Activated CD4-positive, alpha-beta memory T cell treated with anti-CD3 and anti-CD28 coated beads for 36 hours (primary cell): ENCODE data around the gene ACLY. TPM values are rescaled to one million over a fixed set of nuclear protein-coding genes. Genes with fewer than 3 reads are reported as not detected.

ENCODE experiments used
- CTCF ChIA-PET: fragments of 350-600 bp; sonication (Branson Sonifier 250); formaldehyde crosslinking; loops from one replicate; lab custom pipeline; 2021; ENCODE audit warnings: antibody characterized with exemption, inconsistent platforms; lab: Charles Lee
- POLR2A ChIA-PET: fragments of 350-600 bp; sonication (Branson Sonifier 250); formaldehyde crosslinking; loops from one replicate; lab custom pipeline; 2021; ENCODE audit warnings: antibody characterized with exemption; lab: Charles Lee
- DNase-seq: peaks from one replicate; pipeline ENCODE4 v3.0.0-alpha.2; 2020
- H3K27ac Mint-ChIP-seq: one replicate; pipeline ENCODE4 v1.8.0; 2021; ENCODE audit warnings: mixed read lengths
- H3K27me3 Mint-ChIP-seq: one replicate; pipeline ENCODE4 v1.8.0; 2021; ENCODE audit warnings: mixed read lengths
- H3K36me3 Mint-ChIP-seq: one replicate; pipeline ENCODE4 v1.8.0; 2021; ENCODE audit warnings: mixed read lengths
- H3K4me1 Mint-ChIP-seq: one replicate; pipeline ENCODE4 v1.8.0; 2021; ENCODE audit warnings: low read depth, mixed read lengths
- H3K4me3 Mint-ChIP-seq: one replicate; pipeline ENCODE4 v1.8.0; 2021; ENCODE audit warnings: mild to moderate bottlenecking, mixed read lengths
- H3K9me3 Mint-ChIP-seq: one replicate; pipeline ENCODE4 v1.8.0; 2021; ENCODE audit warnings: mixed read lengths
- intact Hi-C: fragments of 100-400 bp; cut with micrococcal nuclease; formaldehyde crosslinking; loops from one replicate; pipeline ENCODE4 v1.15.1; 2023
- total RNA-seq, 2 experiments: library from RNA; stranded (reverse); gene quantifications; one replicate each; pipeline ENCODE4 v1.2.3, GENCODE V29; 2021

ACLY gene
- 100 to 1,000 TPM; 186 to 203 TPM for total RNA-seq

DNA sequence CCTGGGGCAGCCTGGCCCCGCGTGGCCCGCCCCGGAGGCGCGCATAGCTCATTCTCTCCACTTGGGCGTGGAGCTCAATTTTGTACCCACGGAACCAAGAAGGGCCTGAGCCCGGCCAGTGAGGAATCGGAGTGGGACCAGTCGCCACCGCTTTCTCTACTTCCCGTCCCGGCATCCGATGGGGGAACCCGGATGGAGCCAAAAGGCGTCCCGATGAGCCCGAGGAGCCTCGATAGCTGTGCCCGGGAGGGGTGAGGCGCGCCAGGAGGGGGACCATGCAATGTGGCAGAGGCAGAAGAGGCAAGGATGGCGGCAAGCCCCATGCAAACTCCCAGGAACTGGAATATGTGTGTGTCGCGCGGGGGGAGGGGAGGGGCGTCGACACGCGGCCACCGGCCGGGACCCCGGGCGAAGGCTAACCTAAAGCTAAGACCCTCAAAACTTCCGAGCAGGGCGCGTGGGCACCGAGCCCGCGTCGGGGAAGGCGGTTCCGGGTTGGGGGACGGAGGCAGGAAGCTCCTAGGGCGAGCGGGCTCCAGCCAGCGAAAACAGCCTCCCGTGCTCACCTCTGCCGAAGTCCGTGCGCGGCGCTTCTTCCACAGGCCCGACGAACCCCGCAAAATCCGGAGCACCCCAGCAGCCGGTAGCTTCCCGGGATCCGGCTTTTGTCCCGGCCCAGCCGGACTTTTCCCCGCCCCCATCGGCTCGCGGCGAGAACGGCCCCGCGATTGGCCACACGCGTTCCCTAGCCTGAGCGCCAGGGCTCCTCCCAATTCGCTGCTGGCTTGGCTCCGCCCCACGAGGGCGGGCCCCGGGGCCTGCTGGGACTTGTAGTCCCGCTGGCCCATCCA, at the start of gene ACLY:
TSS of gene ACLY (minus strand) at position 638 of the 851 bp plus-strand sequence. CDS start 5,078 bp downstream, outside the sequence.
- Mint-ChIP-seq H3K27ac (peak within 1 kb of the TSS; percentile 86), H3K4me1 (peaks cover 35% of the 10 kb centered on the region), H3K9me3 (no peaks in the 10 kb centered on the region), H3K36me3 (peaks cover 1% of the 10 kb centered on the region), H3K4me3 (peak within 1 kb of the TSS; percentile 95), H3K27me3 (no peaks in the 10 kb centered on the region)
- peak; percentile 98 for DNase-seq
- intact Hi-C loops = loop anchor here (1.0 to 5.0 kb wide), 3 partner anchors 12 to 51 kb away; partner anchors contain the start of genes CNP, KLHL11 and ODAD4
- ChIA-PET CTCF (interaction anchor here (0.8 to 1.6 kb wide), 6 partner anchors 11 to 183 kb away, joined by 3 to 9 read pairs (median 3); partner anchors contain the start of gene NKIRAS2), POLR2A (interaction anchor here (1.0 to 2.5 kb wide), 6 partner anchors 9 to 99 kb away, joined by 3 to 25 read pairs (median 6); partner anchors contain the start of genes DNAJC7, KLHL11 and ODAD4)

GRCh38 chr17:41967921-41968578, 49.3 kb upstream of the ACLY start:
- DNase-seq = no peak
- ChIA-PET CTCF (interaction anchor here (2.0 to 6.0 kb wide), 2 partner anchors 49 to 52 kb away, joined by 9 to 58 read pairs; partner anchors contain the start of genes DNAJC7 and NKIRAS2), POLR2A (interaction anchor here (4.0 kb wide), 1 partner anchor 49 kb away, joined by 33 read pairs; the partner anchor contains the start of gene DNAJC7)
- Mint-ChIP-seq H3K27me3 (no peaks in the 10 kb centered on the region), H3K36me3 (peaks cover 21% of the 10 kb centered on the region), H3K9me3 (no peaks in the 10 kb centered on the region), H3K4me1 (peaks cover 45% of the 10 kb centered on the region), H3K4me3 (peak overlapping the region; percentile 78), H3K27ac (peak overlapping the region; percentile 84)
- intact Hi-C loops = loop anchor here (2.0 to 5.0 kb wide), 5 partner anchors 37 to 187 kb away; partner anchors contain the start of genes ACLY, DNAJC7, ODAD4 and RAB5C

- peaks cover 42% of the 10 kb centered on the region for H3K4me1 Mint-ChIP-seq
- CTCF ChIA-PET = interaction anchor here (2.0 to 6.0 kb wide), 2 partner anchors 49 to 53 kb away, joined by 9 to 58 read pairs; partner anchors contain the start of genes DNAJC7 and NKIRAS2
These were observed 48.6 kb upstream of the ACLY start for GRCh38 chr17:41967141-41967920.

DNA sequence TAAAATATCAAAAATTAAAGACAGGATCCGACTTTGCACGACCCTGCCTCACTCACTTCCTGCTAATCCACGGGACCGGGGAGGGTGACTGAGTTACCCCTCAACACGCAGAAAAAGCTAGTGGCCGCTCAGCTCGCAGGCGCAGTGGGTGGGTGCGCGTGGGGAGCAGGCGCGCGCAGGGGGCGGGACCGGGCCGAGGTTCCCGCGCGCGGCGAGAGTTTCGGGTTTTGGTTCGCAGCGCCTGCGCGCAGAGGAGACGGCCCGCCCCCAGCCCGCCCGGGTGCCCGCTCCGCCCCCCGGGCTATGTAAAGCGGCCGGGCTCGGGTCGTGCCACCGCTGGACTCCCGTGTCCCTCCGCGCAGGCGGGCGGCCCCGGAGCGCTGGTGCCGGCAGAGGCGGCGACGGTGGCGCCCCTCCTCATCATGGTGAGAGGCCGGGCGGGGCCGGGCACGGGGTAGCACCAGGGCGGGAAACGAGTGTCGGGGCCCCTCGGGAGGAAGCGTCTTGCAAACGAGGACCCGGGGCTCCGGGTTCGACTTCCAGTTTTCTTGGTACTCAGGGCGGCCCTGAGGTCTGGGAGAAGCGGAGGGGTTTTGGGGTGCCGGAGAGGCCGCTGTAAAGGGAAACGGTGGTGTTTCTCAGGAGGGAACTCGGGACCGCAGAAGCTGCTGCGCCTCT, 47.9 kb upstream of the ACLY start, which contains the start of gene CNP:
TSS of gene CNP (plus strand) at position 333 of the 678 bp plus-strand sequence. CDS start at position 423, 90 bp downstream.
- peak; percentile 93 for DNase-seq
- Mint-ChIP-seq H3K27ac (peak within 1 kb of the TSS; percentile 83), H3K36me3 (peaks cover 16% of the 10 kb centered on the region), H3K4me1 (peaks cover 40% of the 10 kb centered on the region), H3K9me3 (no peaks in the 10 kb centered on the region), H3K4me3 (peak within 1 kb of the TSS; percentile 78), H3K27me3 (no peaks in the 10 kb centered on the region)
- ChIA-PET POLR2A (interaction anchor here (0.7 to 4.0 kb wide), 13 partner anchors 36 to 217 kb away, joined by 3 to 33 read pairs (median 4); partner anchors contain the start of genes ACLY, DHX58, DNAJC7 and KLHL11), CTCF (interaction anchor here (0.7 to 6.0 kb wide), 13 partner anchors 34 to 271 kb away, joined by 3 to 58 read pairs (median 5); partner anchors contain the start of genes DHX58, DNAJC7, KCNH4 and NKIRAS2)
- intact Hi-C loops = loop anchor here (2.0 to 5.0 kb wide), 5 partner anchors 36 to 188 kb away; partner anchors contain the start of genes ACLY, DNAJC7, ODAD4 and RAB5C

More at GRCh38 chr17:41967141-41967920, 48.6 kb upstream of the ACLY start:
- peak overlapping the region; percentile 78 for H3K4me3 Mint-ChIP-seq
- peak overlapping the region; percentile 84 for H3K27ac Mint-ChIP-seq
- POLR2A ChIA-PET = interaction anchor here (0.7 to 4.0 kb wide), 8 partner anchors 37 to 212 kb away, joined by 3 to 33 read pairs (median 6); partner anchors contain the start of genes DHX58, DNAJC7, KLHL11 and ODAD4
- H3K9me3 Mint-ChIP-seq = no peaks in the 10 kb centered on the region
- no peaks in the 10 kb centered on the region for H3K27me3 Mint-ChIP-seq
- intact Hi-C loops = loop anchor here (2.0 to 5.0 kb wide), 5 partner anchors 37 to 187 kb away; partner anchors contain the start of genes ACLY, DNAJC7, ODAD4 and RAB5C
- peak; percentile 63 for DNase-seq
- H3K36me3 Mint-ChIP-seq = peaks cover 18% of the 10 kb centered on the region

GRCh38 chr17:41965694-41966462, 47.1 kb upstream of the ACLY start:
- intact Hi-C loops = loop anchor here (2.0 to 5.0 kb wide), 5 partner anchors 35 to 189 kb away; partner anchors contain the start of genes ACLY, DNAJC7, ODAD4 and RAB5C

DNA sequence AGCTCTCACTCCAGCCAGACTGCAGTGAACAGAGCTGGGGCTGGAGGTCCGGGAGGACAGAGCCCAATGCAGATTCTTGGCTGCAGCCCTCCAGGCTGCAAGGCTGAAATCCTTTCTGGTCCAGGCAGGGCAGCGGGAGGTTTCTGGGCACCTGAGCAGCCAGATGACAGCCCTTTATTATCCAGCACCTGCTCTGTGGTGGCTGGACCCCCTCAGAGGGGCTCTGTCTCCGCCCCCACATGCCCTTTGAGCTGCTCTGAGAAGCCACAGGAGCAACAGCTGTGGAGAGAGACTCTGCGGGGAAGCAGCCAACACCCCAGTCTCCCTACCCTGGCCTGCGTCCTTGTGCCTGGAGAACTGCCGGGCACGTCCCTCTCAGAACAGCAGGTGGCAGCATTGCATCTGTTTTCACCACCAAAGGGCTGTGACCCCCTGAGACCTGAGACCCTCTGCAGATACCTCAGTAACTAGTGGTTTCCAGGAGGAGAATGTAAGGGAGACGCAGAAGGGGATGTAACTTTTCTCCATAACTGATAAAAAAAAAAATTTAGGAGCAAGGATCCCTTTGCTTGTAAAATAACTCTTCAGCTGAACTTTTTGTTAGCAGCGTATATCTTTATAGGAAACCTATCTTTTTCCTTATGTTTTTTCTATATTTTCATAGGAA, 44.1 kb upstream of the ACLY start:
- Mint-ChIP-seq H3K4me1 (peaks cover 21% of the 10 kb centered on the region), H3K36me3 (peaks cover 2% of the 10 kb centered on the region), H3K9me3 (no peaks in the 10 kb centered on the region), H3K4me3 (no peak overlapping the region), H3K27ac (no peak overlapping the region), H3K27me3 (no peaks in the 10 kb centered on the region)
- CTCF ChIA-PET = interaction anchor here (0.6 to 6.0 kb wide), 26 partner anchors 9 to 539 kb away, joined by 3 to 58 read pairs (median 4); partner anchors contain the start of genes DHX58, DNAJC7 and ODAD4
- POLR2A ChIA-PET = interaction anchor here (0.9 to 1.7 kb wide), 2 partner anchors 12 to 55 kb away, joined by 3 to 4 read pairs; partner anchors contain the start of gene DNAJC7
- DNase-seq = peak; percentile 80
- intact Hi-C loops = loop anchor here (1.0 kb wide), 1 partner anchor 153 kb away; no protein-coding TSS in a partner anchor

More at GRCh38 chr17:41965694-41966462, 47.1 kb upstream of the ACLY start:
- H3K36me3 Mint-ChIP-seq = peaks cover 13% of the 10 kb centered on the region
- peak overlapping the region; percentile 78 for H3K4me3 Mint-ChIP-seq
- peak overlapping the region; percentile 64 for H3K27ac Mint-ChIP-seq
- peaks cover 37% of the 10 kb centered on the region for H3K4me1 Mint-ChIP-seq
- ChIA-PET POLR2A (interaction anchor here (0.6 to 4.0 kb wide), 14 partner anchors 35 to 276 kb away, joined by 3 to 33 read pairs (median 4); partner anchors contain the start of genes ACLY, DHX58, DNAJC7 and NKIRAS2), CTCF (interaction anchor here (0.5 to 6.0 kb wide), 20 partner anchors 33 to 270 kb away, joined by 3 to 58 read pairs (median 4); partner anchors contain the start of genes DHX58, DNAJC7, KCNH4 and NKIRAS2)
- H3K9me3 Mint-ChIP-seq = no peaks in the 10 kb centered on the region
- DNase-seq = peak; percentile 84
- no peaks in the 10 kb centered on the region for H3K27me3 Mint-ChIP-seq

DNA sequence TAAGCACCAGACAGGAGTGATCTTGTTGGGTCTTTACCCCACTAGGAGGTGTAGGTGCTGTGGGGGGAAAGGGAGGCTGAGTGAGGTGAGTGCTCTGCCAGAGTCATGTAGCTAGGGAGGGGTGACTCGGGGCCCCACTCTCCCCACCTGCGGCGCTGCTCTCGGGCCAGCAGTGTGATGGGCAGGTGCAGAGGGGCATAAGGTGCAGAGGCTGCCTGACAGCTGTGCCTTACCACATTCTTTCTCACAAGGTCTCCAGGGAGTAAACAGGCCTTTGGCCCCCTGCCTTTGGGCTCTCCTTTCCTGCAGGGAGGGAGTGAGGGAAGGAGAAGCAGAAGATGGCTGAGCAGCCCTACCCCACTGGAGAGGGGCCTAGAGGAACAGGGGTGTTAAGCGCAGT, 43.4 kb upstream of the ACLY start:
- Mint-ChIP-seq H3K9me3 (no peaks in the 10 kb centered on the region), H3K36me3 (no peaks in the 10 kb centered on the region), H3K4me1 (peaks cover 14% of the 10 kb centered on the region), H3K4me3 (no peak overlapping the region), H3K27me3 (no peaks in the 10 kb centered on the region), H3K27ac (no peak overlapping the region)
- intact Hi-C loops = no loop called here
- CTCF ChIA-PET = interaction anchor here (0.6 to 4.8 kb wide), 6 partner anchors 26 to 156 kb away, joined by 3 to 43 read pairs (median 4); partner anchors contain the start of gene DHX58
- POLR2A ChIA-PET = no interaction called here
- no peak for DNase-seq

DNA sequence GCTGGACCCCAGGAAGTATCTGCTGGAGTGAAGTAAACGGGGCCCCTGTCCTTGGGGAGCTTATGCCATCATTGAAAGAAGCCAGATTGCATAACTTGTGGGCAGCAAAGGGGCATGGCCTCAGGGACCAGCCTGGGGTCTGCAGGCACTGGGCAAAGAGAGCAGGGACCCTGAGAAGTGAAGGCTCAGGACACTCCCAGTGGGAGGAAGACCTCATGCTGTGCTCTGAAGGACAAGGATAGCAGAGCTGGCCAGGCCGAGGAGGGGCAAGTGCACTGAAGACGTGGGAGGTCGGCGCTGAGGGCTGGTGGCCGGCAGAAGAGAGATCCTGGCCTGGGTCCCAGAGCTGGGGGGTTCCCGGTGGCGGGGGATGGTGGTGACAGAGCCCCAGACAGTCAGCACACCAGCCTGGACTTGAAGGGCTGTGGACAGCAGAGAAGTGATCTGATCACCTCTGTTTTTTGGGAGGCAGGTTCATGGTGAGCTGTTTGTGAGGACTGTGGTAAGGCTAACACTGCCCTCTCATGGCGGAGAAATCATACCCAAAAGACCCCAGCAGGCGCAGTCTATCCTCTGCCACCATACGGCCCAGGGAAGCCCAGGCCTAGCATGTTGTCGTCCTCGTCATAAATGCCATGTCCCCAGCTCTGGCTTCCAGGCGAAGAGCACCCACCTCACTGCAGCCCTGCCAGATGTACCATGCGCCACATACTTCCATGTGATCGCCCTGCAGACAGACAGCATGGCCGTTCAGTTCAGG, 40.8 kb upstream of the ACLY start:
- Mint-ChIP-seq H3K27me3 (no peaks in the 10 kb centered on the region), H3K27ac (no peak overlapping the region), H3K4me1 (no peaks in the 10 kb centered on the region), H3K9me3 (no peaks in the 10 kb centered on the region), H3K36me3 (no peaks in the 10 kb centered on the region), H3K4me3 (no peak overlapping the region)
- ChIA-PET CTCF (interaction anchor here (1.2 to 1.5 kb wide), 3 partner anchors 25 to 159 kb away, joined by 3 read pairs; no protein-coding TSS in a partner anchor), POLR2A (interaction anchor here (1.5 kb wide), 1 partner anchor 148 kb away, joined by 3 read pairs; the partner anchor contains the start of gene P3H4)
- peak; percentile 22 for DNase-seq
- intact Hi-C loops = no loop called here
